ENCODE measurements around the gene DNAI2.

The DNAI2 gene

GRCh38 chr17:74305865-74306654, 32.0 kb downstream of the DNAI2 start (continued):
- no peak for TF ChIP-seq TSHZ2 (CRISPR knock-in tag; IDR thresholded peaks at IDR 0.05)

- ATAC-seq, result no peak
- TF ChIP-seq PPARA (CRISPR knock-in tag; IDR thresholded peaks at IDR 0.05; ENCODE audit: borderline replicate concordance) (no peak), ZFP30 (CRISPR knock-in tag; IDR thresholded peaks at IDR 0.05) (no peak), ZFP3 (CRISPR knock-in tag; IDR thresholded peaks at IDR 0.05) (no peak), GLIS3 (CRISPR knock-in tag; IDR thresholded peaks at IDR 0.05) (no peak), CSRNP3 (CRISPR knock-in tag; IDR thresholded peaks at IDR 0.05) (no peak), OSR1 (CRISPR knock-in tag; IDR thresholded peaks at IDR 0.05) (no peak), PATZ1 (CRISPR knock-in tag; IDR thresholded peaks at IDR 0.05; ENCODE audit: borderline replicate concordance) (no peak), TCF4 (CRISPR knock-in tag; IDR thresholded peaks at IDR 0.05; ENCODE audit: borderline replicate concordance) (no peak), CSDC2 (CRISPR knock-in tag; IDR thresholded peaks at IDR 0.05) (no peak), POU6F1 (CRISPR knock-in tag; IDR thresholded peaks at IDR 0.05; ENCODE audit: borderline replicate concordance, low read depth) (no peak), TSHZ2 (CRISPR knock-in tag; IDR thresholded peaks at IDR 0.05) (no peak), CREB5 (CRISPR knock-in tag; IDR thresholded peaks at IDR 0.05; ENCODE audit: low read depth) (no peak), ZNF70 (CRISPR knock-in tag; IDR thresholded peaks at IDR 0.05) (no peak), RARB (CRISPR knock-in tag; IDR thresholded peaks at IDR 0.05) (no peak), ZNF565 (CRISPR knock-in tag; conservative IDR thresholded peaks at IDR 0.05; ENCODE audit: low read depth) (no peak)
Observed at GRCh38 chr17:74307984-74308773, 34.1 kb downstream of the DNAI2 start.

Measured in SK-N-SH treated with all-trans-retinoic acid at 6 μM for 48 hours (cell line).